ENCODE data around the gene BBS2.
"Not testable (repeated sequence)": the region's sequence is repeated elsewhere in the genome, so short reads cannot be mapped to it uniquely, and the experiment has no call there.

BBS2 gene

GRCh38 chr16:56491657-56492261 lies 28.1 kb downstream of the BBS2 start:
- DNase-seq (no peak), ATAC-seq (ENCODE audit: insufficient read depth, low read depth) (no peak)
- H3K4me1 ChIP-seq (ENCODE audit: insufficient read depth, low read length): no peaks in the 10 kb centered on the region
- TF ChIP-seq CTCF (IDR thresholded peaks at IDR 0.05; ENCODE audit: borderline replicate concordance, extremely low read depth, low read length, poor library complexity, severe bottlenecking) (no peak), EZH2 (IDR thresholded peaks at IDR 0.05; ENCODE audit: borderline replicate concordance, low read depth, low read length, severe bottlenecking) (no peak)
- no peak overlapping the region for H3K9ac ChIP-seq (ENCODE audit: low read depth, low read length)
- H3K4me3 ChIP-seq (ENCODE audit: low read depth in 1 of 2, low read length in 2 of 2): no peak overlapping the region
- no peak overlapping the region for H3K27ac ChIP-seq (ENCODE audit: low read length)
- no peak overlapping the region for H3K4me2 ChIP-seq (ENCODE audit: insufficient read depth, low read length)
- H3K27me3 ChIP-seq (ENCODE audit: insufficient read depth, low read length, poor library complexity): no peaks in the 10 kb centered on the region
- H3K36me3 ChIP-seq (ENCODE audit: insufficient read depth, low read length): peaks cover 11% of the 10 kb centered on the region; the same call in 1 of the 2 replicates
- no peaks in the 10 kb centered on the region for H3K9me3 ChIP-seq (ENCODE audit: insufficient read depth, low read length, severe bottlenecking)
- no peaks in the 10 kb centered on the region for H3K79me2 ChIP-seq (ENCODE audit: insufficient read depth, low read length)
- no peak overlapping the region for H2AFZ ChIP-seq (ENCODE audit: low read depth, low read length)
- H4K20me1 ChIP-seq (ENCODE audit: insufficient read depth, low read length): no peaks in the 10 kb centered on the region

- not testable (repeated sequence) for H3K9me3 ChIP-seq (ENCODE audit: insufficient read depth, low read length, severe bottlenecking); H3K4me3 ChIP-seq (ENCODE audit: low read depth in 1 of 2, low read length in 2 of 2); ATAC-seq (ENCODE audit: insufficient read depth, low read depth); H3K79me2 ChIP-seq (ENCODE audit: insufficient read depth, low read length); H3K4me1 ChIP-seq (ENCODE audit: insufficient read depth, low read length); H2AFZ ChIP-seq (ENCODE audit: low read depth, low read length); DNase-seq; H4K20me1 ChIP-seq (ENCODE audit: insufficient read depth, low read length); H3K27ac ChIP-seq (ENCODE audit: low read length); H3K27me3 ChIP-seq (ENCODE audit: insufficient read depth, low read length, poor library complexity); H3K9ac ChIP-seq (ENCODE audit: low read depth, low read length); H3K4me2 ChIP-seq (ENCODE audit: insufficient read depth, low read length)
- H3K36me3 ChIP-seq (ENCODE audit: insufficient read depth, low read length): peaks cover 18% of the 10 kb centered on the region
These were observed 31.0 kb downstream of the BBS2 start for GRCh38 chr16:56488868-56489267.

- ATAC-seq (ENCODE audit: insufficient read depth, low read depth): no peak
- Histone ChIP-seq H2AFZ (ENCODE audit: low read depth, low read length) (no peak overlapping the region), H3K4me2 (ENCODE audit: insufficient read depth, low read length) (no peak overlapping the region), H3K36me3 (ENCODE audit: insufficient read depth, low read length) (peaks cover 18% of the 10 kb centered on the region), H3K9me3 (ENCODE audit: insufficient read depth, low read length, severe bottlenecking) (no peaks in the 10 kb centered on the region), H3K79me2 (ENCODE audit: insufficient read depth, low read length) (no peaks in the 10 kb centered on the region), H4K20me1 (ENCODE audit: insufficient read depth, low read length) (no peaks in the 10 kb centered on the region), H3K4me3 (ENCODE audit: low read depth in 1 of 2, low read length in 2 of 2) (no peak overlapping the region), H3K27me3 (ENCODE audit: insufficient read depth, low read length, poor library complexity) (no peaks in the 10 kb centered on the region), H3K4me1 (ENCODE audit: insufficient read depth, low read length) (no peaks in the 10 kb centered on the region), H3K27ac (ENCODE audit: low read length) (no peak overlapping the region), H3K9ac (ENCODE audit: low read depth, low read length) (no peak overlapping the region)
- DNase-seq: no peak
- no peak for TF ChIP-seq EZH2 (IDR thresholded peaks at IDR 0.05; ENCODE audit: borderline replicate concordance, low read depth, low read length, severe bottlenecking)
- no peak for TF ChIP-seq CTCF (IDR thresholded peaks at IDR 0.05; ENCODE audit: borderline replicate concordance, extremely low read depth, low read length, poor library complexity, severe bottlenecking)
These were observed 31.8 kb downstream of the BBS2 start for GRCh38 chr16:56488035-56488434.

GRCh38 chr16:56483394-56483793 lies 36.4 kb downstream of the BBS2 start:
- no peaks in the 10 kb centered on the region for H3K4me1 ChIP-seq (ENCODE audit: insufficient read depth, low read length)
- H3K36me3 ChIP-seq (ENCODE audit: insufficient read depth, low read length): peaks cover 39% of the 10 kb centered on the region
- no peaks in the 10 kb centered on the region for H3K9me3 ChIP-seq (ENCODE audit: insufficient read depth, low read length, severe bottlenecking)
- H3K79me2 ChIP-seq (ENCODE audit: insufficient read depth, low read length): no peaks in the 10 kb centered on the region
- DNase-seq (no peak), ATAC-seq (ENCODE audit: insufficient read depth, low read depth) (no peak)
- H3K4me2 ChIP-seq (ENCODE audit: insufficient read depth, low read length): no peak overlapping the region
- no peaks in the 10 kb centered on the region for H3K27me3 ChIP-seq (ENCODE audit: insufficient read depth, low read length, poor library complexity)
- H2AFZ ChIP-seq (ENCODE audit: low read depth, low read length): no peak overlapping the region
- no peak overlapping the region for H3K4me3 ChIP-seq (ENCODE audit: low read depth in 1 of 2, low read length in 2 of 2)
- no peak overlapping the region for H3K27ac ChIP-seq (ENCODE audit: low read length)
- TF ChIP-seq EZH2 (IDR thresholded peaks at IDR 0.05; ENCODE audit: borderline replicate concordance, low read depth, low read length, severe bottlenecking) (no peak), CTCF (IDR thresholded peaks at IDR 0.05; ENCODE audit: borderline replicate concordance, extremely low read depth, low read length, poor library complexity, severe bottlenecking) (no peak)
- H3K9ac ChIP-seq (ENCODE audit: low read depth, low read length): no peak overlapping the region
- H4K20me1 ChIP-seq (ENCODE audit: insufficient read depth, low read length): no peaks in the 10 kb centered on the region

Data from DND-41 (cell line).